ENCODE data around the gene CCL7.
A peak's percentile ranks its signal among the peaks of the same experiment; 100 is the strongest.
"Not testable (repeated sequence)": the region's sequence is repeated elsewhere in the genome, so short reads cannot be mapped to it uniquely, and the experiment has no call there.

The CCL7 gene

GRCh38 chr17:34269969-34270368 is at the start of gene CCL7:
CCL7 (plus strand) TSS chr17:34270221; CDS start chr17:34270291, 70 bp downstream.
- DNase-seq (ENCODE audit: low spot score): peak; percentile 59

GRCh38 chr17:34220752-34221395 is 49.1 kb upstream of the CCL7 start:
- no peak for DNase-seq (ENCODE audit: low spot score)

GRCh38 chr17:34221411-34221810 is 48.6 kb upstream of the CCL7 start:
- DNase-seq (ENCODE audit: low spot score): no peak

- DNase-seq (ENCODE audit: low spot score): no peak
Measured at GRCh38 chr17:34222722-34223497, 47.1 kb upstream of the CCL7 start.

GRCh38 chr17:34225046-34225445 is 45.0 kb upstream of the CCL7 start:
- no peak for DNase-seq (ENCODE audit: low spot score)

- DNase-seq (ENCODE audit: low spot score): no peak
Measured at GRCh38 chr17:34226011-34226743, 43.8 kb upstream of the CCL7 start.

GRCh38 chr17:34226744-34227034 is 43.3 kb upstream of the CCL7 start:
- no peak for DNase-seq (ENCODE audit: low spot score)

GRCh38 chr17:34227293-34227692 is 42.7 kb upstream of the CCL7 start:
- DNase-seq (ENCODE audit: low spot score): not testable (repeated sequence)

- DNase-seq (ENCODE audit: low spot score): no peak
Measured at GRCh38 chr17:34227707-34228106, 42.3 kb upstream of the CCL7 start.

- no peak for DNase-seq (ENCODE audit: low spot score)
Measured at GRCh38 chr17:34228781-34229180, 41.2 kb upstream of the CCL7 start.

GRCh38 chr17:34230342-34230741 is 39.7 kb upstream of the CCL7 start:
- DNase-seq (ENCODE audit: low spot score): no peak

GRCh38 chr17:34234616-34235015 is 35.4 kb upstream of the CCL7 start:
- DNase-seq (ENCODE audit: low spot score): no peak

- peak; percentile 22 for DNase-seq (ENCODE audit: low spot score)
Measured at GRCh38 chr17:34235389-34236028, 34.5 kb upstream of the CCL7 start.

GRCh38 chr17:34236281-34236892 is 33.6 kb upstream of the CCL7 start:
- no peak for DNase-seq (ENCODE audit: low spot score)

- no peak for DNase-seq (ENCODE audit: low spot score)
Measured at GRCh38 chr17:34237458-34237857, 32.6 kb upstream of the CCL7 start.

- peak; percentile 47 for DNase-seq (ENCODE audit: low spot score)
Measured at GRCh38 chr17:34241062-34241461, 29.0 kb upstream of the CCL7 start.

GRCh38 chr17:34242587-34243363 is 27.2 kb upstream of the CCL7 start:
- DNase-seq (ENCODE audit: low spot score): no peak

GRCh38 chr17:34243364-34244320 is 26.4 kb upstream of the CCL7 start:
- DNase-seq (ENCODE audit: low spot score): no peak

GRCh38 chr17:34245351-34245905 is 24.6 kb upstream of the CCL7 start:
- DNase-seq (ENCODE audit: low spot score): no peak

- DNase-seq (ENCODE audit: low spot score): no peak
Measured at GRCh38 chr17:34246446-34246845, 23.6 kb upstream of the CCL7 start.
